Ovary (tissue), 9 donors: Measurements from ENCODE around the gene EIF2B5. TPM values are rescaled to one million over a fixed set of nuclear protein-coding genes. Genes with fewer than 3 reads are reported as not detected.

Experiments
- DNase-seq, 5 donors: peaks; one replicate each; pipeline ENCODE4 v3.0.0-alpha.2; 2019 to 2020
- H3K27ac ChIP-seq, 2 donors: fragments of 200-600 bp; one replicate each; pipeline versions ENCODE4 v1.5.1 to v1.8.0; 2019 to 2022
- H3K27me3 ChIP-seq: fragments of 200-600 bp; one replicate; pipeline ENCODE4 v1.8.0; 2022
- H3K36me3 ChIP-seq: fragments of 200-600 bp; sonication (generic); one replicate; pipeline ENCODE4 v1.5.1; 2019
- H3K4me1 ChIP-seq: one replicate; pipeline ENCODE4 v1.8.1; 2013; ENCODE audit warnings: mild to moderate bottlenecking, moderate library complexity; ENCODE audit not compliant: insufficient read depth
- H3K4me3 ChIP-seq: fragments of 200-600 bp; sonication (generic); one replicate; pipeline ENCODE4 v1.5.1; 2017
- H3K9me3 ChIP-seq, 2 donors: fragments of 200-600 bp in 1 of 2; sonication (generic) in 1 of 2; one replicate each; pipeline versions ENCODE4 v1.5.1 to v1.8.1; 2013 to 2019; ENCODE audit warnings: mild to moderate bottlenecking in 1 of 2, moderate library complexity in 1 of 2
- EP300 ChIP-seq: sonication (generic); formaldehyde crosslinking; IDR thresholded peaks from one replicate; pipeline ENCODE4 v1.6.1; 2017; ENCODE audit warnings: antibody characterized with exemption
- POLR2A ChIP-seq: fragments of 450-650 bp; IDR thresholded peaks from one replicate; pipeline ENCODE4 v1.6.1; 2017; ENCODE audit warnings: antibody characterized with exemption, mild to moderate bottlenecking, moderate library complexity
- WGBS, 3 donors: extraction: QIAGEN DNeasy Blood & Tissue Kit in 1 of 3; methylation state at CpG; one replicate each; pipeline versions ENCODE4 v1.1.5 to v1.1.7; 2013 to 2017; 5-methylcytosine and 5-hydroxymethylcytosine counted together
- intact Hi-C, 4 donors: fragments of 100-400 bp; cut with DNase I; formaldehyde crosslinking; loops; one replicate each; pipeline versions ENCODE4 v1.11.0 to v1.15.1; 2022 to 2023
- polyA plus RNA-seq, 2 donors: library from polyadenylated mRNA; stranded (reverse); fragments of 200-250 nt in 1 of 2; fragments of 350-450 nt in 1 of 2; fragmentation: Illumina TruSeq in 1 of 2; extraction: RNeasy Lipid Tissue Mini Kit (QIAGEN cat#74804) in 1 of 2; gene quantifications; one replicate each; pipeline ENCODE4 v1.2.3, GENCODE V29; 2013 to 2014
- small RNA-seq: library from RNA; depleted of rRNA; stranded (forward); fragments of <200 nt; gene quantifications from one replicate; pipeline ENCODE3, GENCODE V24; 2016
- total RNA-seq, 7 donors: library from RNA; depleted of rRNA in 2 of 7; stranded (reverse); fragments of >200 nt in 2 of 7; fragmentation: NEBNext Ultra II Directional in 3 of 7; extraction: Animal tissue kit (Norgen Biotek cat#: 25700) in 3 of 7; gene quantifications; one replicate each; pipeline versions ENCODE4 v1.1.0 to v1.2.4, GENCODE V29; 2016 to 2023
- TF ChIP-seq, protein P1 (sequence below), 3 donors: fragments of 450-650 bp in 2 of 3; fragments of 200-600 bp in 1 of 3; IDR thresholded peaks; one replicate each; pipeline versions ENCODE4 v1.5.1 to v1.8.0; 2016 to 2022; ENCODE audit warnings: antibody characterized with exemption in 3 of 3, mild to moderate bottlenecking in 1 of 3
- donor health status: DM: no; HTN: no; CAD: no; lungs with moderate emphysema.
- donor health status: DM: no; HTN: no; CAD: no.
- donor health status: Bipolar disorder and iron deficiency.
- donor health status: DM: yes; HTN: yes; CAD: no.
- donor health status: DM: no; HTN: no; CAD: no.
- donor health status: DM: yes; HTN: yes; CAD: no.

EIF2B5 gene
- total and polyA plus RNA-seq, 9 donors: 18.6 to 42.4 (median 28.7) TPM

DNA sequence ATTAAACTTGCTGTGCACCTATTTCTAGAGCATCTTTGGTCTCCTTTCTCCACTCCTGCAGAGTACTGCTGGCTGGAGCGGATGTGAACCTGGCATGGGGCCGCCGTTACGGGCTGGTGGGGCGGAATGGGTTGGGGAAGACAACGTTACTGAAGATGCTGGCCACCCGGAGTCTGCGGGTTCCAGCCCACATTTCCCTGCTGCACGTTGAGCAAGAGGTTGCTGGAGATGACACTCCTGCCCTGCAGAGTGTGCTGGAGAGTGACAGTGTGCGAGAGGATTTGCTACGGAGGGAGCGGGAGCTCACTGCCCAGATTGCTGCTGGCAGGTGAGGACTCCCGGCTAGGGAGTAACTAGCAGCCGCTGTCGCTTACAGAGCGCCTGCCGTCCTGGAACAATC is 52.9 kb downstream of the EIF2B5 start:
- no peak overlapping the region for H3K27ac ChIP-seq
- H3K4me3 ChIP-seq: no peak overlapping the region
- no peaks in the 10 kb centered on the region for H3K27me3 ChIP-seq
- intact Hi-C loops: loop anchor here in 3 of 4 donors (5.0 to 10.0 kb wide), 3 partner anchors 59 to 306 kb away; partner anchors contain the start of genes ALG3 (in 2 of the 3), EEF1AKMT4 (in 2 of the 3) and PARL (in 1 of the 3)
- 86 to 88% (median 86%) methylated on average over 17 of the region's 17 CpGs for WGBS, 3 donors
- no peaks in the 10 kb centered on the region for H3K36me3 ChIP-seq
- TF ChIP-seq POLR2A (no peak), EP300 (no peak)
- TF ChIP-seq, protein P1, sequence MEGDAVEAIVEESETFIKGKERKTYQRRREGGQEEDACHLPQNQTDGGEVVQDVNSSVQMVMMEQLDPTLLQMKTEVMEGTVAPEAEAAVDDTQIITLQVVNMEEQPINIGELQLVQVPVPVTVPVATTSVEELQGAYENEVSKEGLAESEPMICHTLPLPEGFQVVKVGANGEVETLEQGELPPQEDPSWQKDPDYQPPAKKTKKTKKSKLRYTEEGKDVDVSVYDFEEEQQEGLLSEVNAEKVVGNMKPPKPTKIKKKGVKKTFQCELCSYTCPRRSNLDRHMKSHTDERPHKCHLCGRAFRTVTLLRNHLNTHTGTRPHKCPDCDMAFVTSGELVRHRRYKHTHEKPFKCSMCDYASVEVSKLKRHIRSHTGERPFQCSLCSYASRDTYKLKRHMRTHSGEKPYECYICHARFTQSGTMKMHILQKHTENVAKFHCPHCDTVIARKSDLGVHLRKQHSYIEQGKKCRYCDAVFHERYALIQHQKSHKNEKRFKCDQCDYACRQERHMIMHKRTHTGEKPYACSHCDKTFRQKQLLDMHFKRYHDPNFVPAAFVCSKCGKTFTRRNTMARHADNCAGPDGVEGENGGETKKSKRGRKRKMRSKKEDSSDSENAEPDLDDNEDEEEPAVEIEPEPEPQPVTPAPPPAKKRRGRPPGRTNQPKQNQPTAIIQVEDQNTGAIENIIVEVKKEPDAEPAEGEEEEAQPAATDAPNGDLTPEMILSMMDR (IDR thresholded peaks at IDR 0.05): no peak
- peaks cover 4% of the 10 kb centered on the region for H3K4me1 ChIP-seq
- no peak for DNase-seq
- no peaks in the 10 kb centered on the region for H3K9me3 ChIP-seq

DNA sequence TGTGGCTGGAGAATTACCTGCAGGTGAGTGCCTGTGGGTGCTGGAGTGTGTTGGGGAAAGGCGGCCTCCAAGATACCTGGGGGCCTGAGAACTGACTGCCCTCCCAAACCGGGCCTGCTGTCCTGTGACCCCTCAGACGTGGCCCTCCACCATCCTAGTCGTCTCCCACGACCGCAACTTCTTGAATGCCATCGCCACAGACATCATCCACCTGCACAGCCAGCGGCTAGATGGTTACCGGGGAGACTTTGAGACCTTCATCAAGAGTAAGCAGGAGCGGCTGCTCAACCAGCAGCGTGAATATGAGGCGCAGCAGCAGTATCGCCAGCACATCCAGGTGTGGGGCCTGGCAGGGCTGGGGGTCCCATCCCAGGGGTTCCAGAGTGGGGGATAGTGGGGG is 54.3 kb downstream of the EIF2B5 start:
- Histone ChIP-seq H3K4me1 (peaks cover 4% of the 10 kb centered on the region), H3K27me3 (no peaks in the 10 kb centered on the region), H3K27ac (no peak overlapping the region), H3K4me3 (no peak overlapping the region), H3K36me3 (no peaks in the 10 kb centered on the region), H3K9me3 (no peaks in the 10 kb centered on the region)
- no peak for DNase-seq
- 86 to 91% (median 88%) methylated on average over 13 of the region's 13 CpGs for WGBS, 3 donors
- TF ChIP-seq POLR2A (no peak), EP300 (no peak)
- TF ChIP-seq, protein P1 (IDR thresholded peaks at IDR 0.05): no peak
- intact Hi-C loops: loop anchor here in 3 of 4 donors (5.0 to 10.0 kb wide), 3 partner anchors 58 to 307 kb away; partner anchors contain the start of genes ALG3 (in 2 of the 3), EEF1AKMT4 (in 2 of the 3) and PARL (in 1 of the 3)

DNA sequence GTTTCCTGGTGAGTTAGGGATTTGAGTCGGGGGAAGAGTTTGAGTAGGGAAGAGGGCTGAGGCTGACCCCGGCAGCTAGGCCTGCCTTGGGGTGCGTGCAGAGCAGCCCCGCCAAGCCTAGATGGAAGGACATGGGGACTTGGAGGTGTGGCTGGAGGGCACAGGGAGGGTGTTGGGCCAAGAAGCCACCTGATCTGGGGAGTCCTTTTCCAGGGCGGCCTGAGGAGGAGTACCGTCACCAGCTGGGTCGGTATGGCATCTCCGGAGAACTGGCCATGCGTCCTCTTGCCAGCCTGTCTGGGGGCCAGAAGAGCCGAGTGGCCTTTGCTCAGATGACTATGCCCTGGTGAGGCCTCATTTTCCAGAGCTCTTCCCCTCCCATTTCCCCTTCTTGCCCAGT is 57.7 kb downstream of the EIF2B5 start:
- Histone ChIP-seq H3K27ac (no peak overlapping the region), H3K36me3 (no peaks in the 10 kb centered on the region), H3K27me3 (no peaks in the 10 kb centered on the region), H3K4me1 (no peaks in the 10 kb centered on the region), H3K9me3 (no peaks in the 10 kb centered on the region), H3K4me3 (no peak overlapping the region)
- WGBS, 3 donors: 92 to 95% (median 93%) methylated on average over 10 of the region's 10 CpGs
- no peak for TF ChIP-seq POLR2A
- TF ChIP-seq, protein P1 (IDR thresholded peaks at IDR 0.05): no peak
- TF ChIP-seq EP300: no peak
- intact Hi-C loops: no loop called here
- no peak for DNase-seq

DNA sequence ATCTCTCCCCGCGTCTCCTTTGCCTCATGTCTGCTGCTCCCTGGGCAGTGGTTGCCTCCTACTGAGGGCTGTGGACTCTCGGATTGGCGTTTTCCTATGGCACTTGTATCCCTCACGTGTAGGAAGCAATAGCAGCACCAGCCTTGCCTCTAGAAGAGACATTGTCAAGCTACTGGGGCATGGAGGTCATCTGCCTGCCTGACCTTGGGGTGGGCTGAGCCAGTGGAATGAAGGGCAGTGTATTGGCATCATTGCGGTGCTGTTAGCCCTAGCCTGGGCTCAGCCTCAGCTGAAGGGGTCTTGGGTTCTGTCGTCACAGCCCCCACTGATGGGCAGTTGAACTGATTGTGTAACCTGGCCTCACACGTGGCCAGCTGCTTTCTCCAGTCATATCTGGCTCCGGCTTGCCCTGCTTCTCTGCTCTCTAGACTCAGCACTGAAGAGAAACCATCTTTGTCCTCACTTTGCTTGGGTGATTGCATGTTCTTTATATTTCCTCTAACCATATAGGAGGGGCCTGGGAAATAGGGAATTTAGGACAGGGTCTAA is 58.9 kb downstream of the EIF2B5 start:
- WGBS, 3 donors: 76 to 87% (median 82%) methylated on average over 9 of the region's 9 CpGs
- no peak overlapping the region for H3K4me3 ChIP-seq
- intact Hi-C loops: no loop called here
- DNase-seq: no peak
- H3K4me1 ChIP-seq: no peaks in the 10 kb centered on the region
- H3K9me3 ChIP-seq: no peaks in the 10 kb centered on the region
- H3K27ac ChIP-seq: no peak overlapping the region
- no peaks in the 10 kb centered on the region for H3K36me3 ChIP-seq
- H3K27me3 ChIP-seq: no peaks in the 10 kb centered on the region
- TF ChIP-seq POLR2A: no peak
- TF ChIP-seq, protein P1 (IDR thresholded peaks at IDR 0.05): no peak
- TF ChIP-seq EP300: no peak

Small RNA genes within 50 kb of the gene (small RNA-seq; reads per million reads assigned to genes)
- not detected for gene RF00019

Other genes with a start within 250 kb of the EIF2B5 start
- 10 to 100 TPM; 16.3 to 23.1 (median 19.8) TPM for gene ABCC5, start 117.5 kb upstream of the EIF2B5 start, total RNA-seq
- 10 to 100 TPM; 19.4 to 29.4 TPM for gene ABCC5, start 117.5 kb upstream of the EIF2B5 start, polyA plus RNA-seq
- under 1 TPM in 1 of 7 donors, not detected in 6; 0.24 TPM for gene HTR3D, start 103.6 kb upstream of the EIF2B5 start, total RNA-seq
- not detected for gene HTR3D, start 103.6 kb upstream of the EIF2B5 start, polyA plus RNA-seq
- gene HTR3C, start 82.3 kb upstream of the EIF2B5 start, total RNA-seq: not detected
- gene HTR3C, start 82.3 kb upstream of the EIF2B5 start, polyA plus RNA-seq: not detected
- gene HTR3E, start 38.3 kb upstream of the EIF2B5 start, total RNA-seq: not detected
- not detected for gene HTR3E, start 38.3 kb upstream of the EIF2B5 start, polyA plus RNA-seq
- gene DVL3, start 20.0 kb downstream of the EIF2B5 start, total RNA-seq: 10 to 100 TPM; 30.2 to 93.8 (median 74.8) TPM
- gene DVL3, start 20.0 kb downstream of the EIF2B5 start, polyA plus RNA-seq: 10 to 100 TPM; 40.8 to 48.1 TPM
- 100 to 1,000 TPM; 107 to 281 (median 252) TPM for gene AP2M1, start 39.5 kb downstream of the EIF2B5 start, total RNA-seq
- gene AP2M1, start 39.5 kb downstream of the EIF2B5 start, polyA plus RNA-seq: 100 to 1,000 TPM; 236 to 371 TPM
- 10 to 100 TPM; 56.6 to 82.0 (median 61.7) TPM for gene ABCF3, start 50.8 kb downstream of the EIF2B5 start, total RNA-seq
- 10 to 100 TPM; 30.2 to 42.8 TPM for gene ABCF3, start 50.8 kb downstream of the EIF2B5 start, polyA plus RNA-seq
- 1 to 10 TPM in 1 of 7 donors, under 1 TPM in 5, not detected in 1; 0.24 to 5.9 (median 0.64) TPM for gene VWA5B2, start 94.2 kb downstream of the EIF2B5 start, total RNA-seq
- gene VWA5B2, start 94.2 kb downstream of the EIF2B5 start, polyA plus RNA-seq: under 1 TPM; 0.15 to 0.36 TPM
- gene ALG3, start 113.6 kb downstream of the EIF2B5 start, total RNA-seq: 10 to 100 TPM; 20.0 to 42.0 (median 23.0) TPM
- 10 to 100 TPM; 17.8 to 25.4 TPM for gene ALG3, start 113.6 kb downstream of the EIF2B5 start, polyA plus RNA-seq
- 1 to 10 TPM; 1.6 to 3.3 (median 2.1) TPM for gene EEF1AKMT4, start 114.3 kb downstream of the EIF2B5 start, total RNA-seq
- gene EEF1AKMT4, start 114.3 kb downstream of the EIF2B5 start, polyA plus RNA-seq: 1 to 10 TPM in 1 of 2 donors, under 1 TPM in 1; 0.87 to 1.2 TPM
- under 1 TPM in 2 of 7 donors, not detected in 5; 0.23 to 0.26 TPM for gene CAMK2N2, start 126.2 kb downstream of the EIF2B5 start, total RNA-seq
- gene CAMK2N2, start 126.2 kb downstream of the EIF2B5 start, polyA plus RNA-seq: under 1 TPM; 0.08 to 0.13 TPM
- gene ECE2, start 140.7 kb downstream of the EIF2B5 start, total RNA-seq: not detected
- under 1 TPM in 1 of 2 donors, not detected in 1; 0.43 TPM for gene ECE2, start 140.7 kb downstream of the EIF2B5 start, polyA plus RNA-seq
- 100 to 1,000 TPM in 6 of 7 donors, 10 to 100 TPM in 1; 74.4 to 149 (median 138) TPM for gene PSMD2, start 163.9 kb downstream of the EIF2B5 start, total RNA-seq
- gene PSMD2, start 163.9 kb downstream of the EIF2B5 start, polyA plus RNA-seq: 100 to 1,000 TPM; 119 to 177 TPM
- gene EIF4G1, start 179.2 kb downstream of the EIF2B5 start, total RNA-seq: 100 to 1,000 TPM in 6 of 7 donors, 10 to 100 TPM in 1; 72.4 to 295 (median 212) TPM
- gene EIF4G1, start 179.2 kb downstream of the EIF2B5 start, polyA plus RNA-seq: 100 to 1,000 TPM; 110 to 159 TPM
- gene FAM131A, start 202.2 kb downstream of the EIF2B5 start, total RNA-seq: 10 to 100 TPM; 16.4 to 37.8 (median 32.9) TPM
- gene FAM131A, start 202.2 kb downstream of the EIF2B5 start, polyA plus RNA-seq: 10 to 100 TPM in 1 of 2 donors, 1 to 10 TPM in 1; 8.7 to 19.7 TPM
- 10 to 100 TPM in 4 of 7 donors, 1 to 10 TPM in 3; 5.7 to 18.0 (median 15.4) TPM for gene CLCN2, start 226.2 kb downstream of the EIF2B5 start, total RNA-seq
- gene CLCN2, start 226.2 kb downstream of the EIF2B5 start, polyA plus RNA-seq: 10 to 100 TPM in 1 of 2 donors, 1 to 10 TPM in 1; 3.5 to 11.7 TPM
- 10 to 100 TPM; 47.3 to 86.9 (median 60.6) TPM for gene POLR2H, start 226.4 kb downstream of the EIF2B5 start, total RNA-seq
- 10 to 100 TPM; 52.6 to 67.2 TPM for gene POLR2H, start 226.4 kb downstream of the EIF2B5 start, polyA plus RNA-seq
- gene THPO, start 242.8 kb downstream of the EIF2B5 start, total RNA-seq: 1 to 10 TPM in 4 of 7 donors, under 1 TPM in 3; 0.34 to 2.0 (median 1.2) TPM
- 1 to 10 TPM in 1 of 2 donors, under 1 TPM in 1; 0.98 to 1.5 TPM for gene THPO, start 242.8 kb downstream of the EIF2B5 start, polyA plus RNA-seq
- 10 to 100 TPM; 11.5 to 37.3 (median 20.5) TPM for gene CHRD, start 244.7 kb downstream of the EIF2B5 start, total RNA-seq
- gene CHRD, start 244.7 kb downstream of the EIF2B5 start, polyA plus RNA-seq: 10 to 100 TPM in 1 of 2 donors, 1 to 10 TPM in 1; 3.1 to 26.9 TPM